PC-9 (cell line): Measurements from ENCODE around the gene SCNN1B. TPM values are rescaled to one million over a fixed set of nuclear protein-coding genes. Genes with fewer than 3 reads are reported as not detected.
A peak's percentile ranks its signal among the peaks of the same experiment; 100 is the strongest.
"Not testable (repeated sequence)": the region's sequence is repeated elsewhere in the genome, so short reads cannot be mapped to it uniquely, and the experiment has no call there.

Experiments
- Bru-seq: library from RNA; stranded (reverse); fragments of 400-500 nt; gene quantifications from one replicate; lab custom pipeline; 2021; lab: Mats Ljungman, UMichigan
- BruChase-seq, 2 experiments: library from RNA; stranded (reverse); fragments of 400-500 nt; gene quantifications; one replicate each; lab custom pipeline; 2021; lab: Mats Ljungman, UMichigan
- BruUV-seq: library from RNA; stranded (reverse); fragments of 400-500 nt; replicated peaks from 2 replicates; lab custom pipeline; 2021; lab: Mats Ljungman, UMichigan
- CTCF ChIA-PET: fragments of 300-600 bp; sonication (Branson Sonifier 250); formaldehyde crosslinking; loops from one replicate; lab custom pipeline; 2022; ENCODE audit warnings: antibody characterized with exemption; lab: Charles Lee
- POLR2A ChIA-PET: fragments of 300-600 bp; sonication (Branson Sonifier 250); formaldehyde crosslinking; loops from one replicate; lab custom pipeline; 2022; ENCODE audit warnings: antibody characterized with exemption; ENCODE audit not compliant: unreplicated experiment; lab: Charles Lee
- DNase-seq, 2 experiments: peaks; one replicate each; pipeline versions ENCODE4 v3.0.0 to v3.0.0-alpha.2; 2015 to 2022; ENCODE audit warnings: mixed read lengths in 1 of 2
- H2AFZ ChIP-seq: fragments of 200-600 bp; sonication (generic); 2 replicates; pipeline ENCODE4 v1.8.1; 2017; ENCODE audit warnings: antibody characterized with exemption
- H3F3A ChIP-seq: fragments of 200-600 bp; sonication (generic); 2 replicates; pipeline ENCODE4 v1.8.1; 2017; ENCODE audit warnings: antibody characterized with exemption, mild to moderate bottlenecking, low read depth; ENCODE audit not compliant: insufficient read depth
- H3K27ac ChIP-seq: fragments of 200-600 bp; sonication (generic); 2 replicates; pipeline ENCODE4 v1.6.1; 2016; ENCODE audit warnings: mixed run types
- H3K27me3 ChIP-seq: fragments of 200-600 bp; sonication (generic); 2 replicates; pipeline ENCODE4 v1.6.1; 2016; ENCODE audit warnings: low read depth, mixed run types; ENCODE audit not compliant: insufficient read depth
- H3K36me3 ChIP-seq: fragments of 200-600 bp; sonication (generic); 2 replicates; pipeline ENCODE4 v1.6.1; 2016; ENCODE audit warnings: low read depth, mixed run types
- H3K4me1 ChIP-seq: fragments of 200-600 bp; sonication (generic); replicated peaks from 2 replicates; pipeline ENCODE4 v1.6.1; 2016; ENCODE audit warnings: mixed run types; ENCODE audit not compliant: insufficient read depth
- H3K4me2 ChIP-seq: fragments of 200-600 bp; sonication (generic); 2 replicates; pipeline ENCODE4 v1.6.1; 2017; ENCODE audit warnings: mixed run types
- H3K4me3 ChIP-seq: fragments of 200-600 bp; sonication (generic); 2 replicates; pipeline ENCODE4 v1.6.1; 2016; ENCODE audit warnings: mixed run types
- H3K79me2 ChIP-seq: fragments of 200-600 bp; sonication (generic); 2 replicates; pipeline ENCODE4 v1.6.1; 2017; ENCODE audit warnings: low read depth, mixed run types
- H3K9me2 ChIP-seq: fragments of 200-600 bp; sonication (generic); 2 replicates; pipeline ENCODE4 v1.8.1; 2017; ENCODE audit warnings: mild to moderate bottlenecking; ENCODE audit not compliant: insufficient read depth
- H3K9me3 ChIP-seq: fragments of 200-600 bp; sonication (generic); 2 replicates; pipeline ENCODE4 v1.8.1; 2016; ENCODE audit warnings: low read depth; ENCODE audit not compliant: insufficient read depth
- H4K20me1 ChIP-seq: fragments of 200-600 bp; sonication (generic); 2 replicates; pipeline ENCODE4 v1.8.1; 2017; ENCODE audit not compliant: insufficient read depth
- CTCF ChIP-seq: fragments of 200-600 bp; sonication (generic); conservative IDR thresholded peaks from 2 replicates; pipeline ENCODE4 v1.6.1; 2017; ENCODE audit warnings: mixed run types, antibody characterized with exemption, mild to moderate bottlenecking, moderate library complexity
- EZH2 ChIP-seq: fragments of 200-600 bp; sonication (generic); IDR thresholded peaks from 2 replicates; pipeline ENCODE4 v1.8.0; 2017; ENCODE audit warnings: antibody characterized with exemption, low read depth
- intact Hi-C: fragments of 100-400 bp; cut with micrococcal nuclease; formaldehyde crosslinking; loops from one replicate; pipeline ENCODE4 v1.10.0; 2022; ENCODE audit not compliant: unreplicated experiment
- long read RNA-seq: library from polyadenylated mRNA; stranded (forward); transcript quantifications from one replicate; pipeline ENCODE4 v2.0.0, GENCODE V29; 2022
- total RNA-seq: library from RNA; stranded (reverse); gene quantifications from 2 replicates; pipeline ENCODE4 v1.2.3, GENCODE V29; 2021

SCNN1B gene
- total RNA-seq: 0.57 and 0.60 TPM in 2 replicates
- Bru-seq, nascent RNA: percentile 21 among the genes with signal in this experiment
- BruChase-seq, experiment 1, labeled RNA remaining after a 2-hour chase: percentile 13 among the genes with signal in this experiment
- BruChase-seq, experiment 2, labeled RNA remaining after a 6-hour chase: percentile 19 among the genes with signal in this experiment
- long read RNA-seq, partial matches to known transcripts: 0 of 1 reads
- long read RNA-seq, other reads (novel, unspliced or antisense): 0 of 1 reads

- Histone ChIP-seq H4K20me1 (no peaks in the 10 kb centered on the region), H3K4me3 (peak within 1 kb of the TSS; percentile 84), H3K27ac (no peak within 1 kb of the TSS), H3K36me3 (no peaks in the 10 kb centered on the region), H3K9me2 (no peaks in the 10 kb centered on the region), H2AFZ (peak within 1 kb of the TSS; percentile 98), H3K4me2 (peak within 1 kb of the TSS; percentile 86), H3K79me2 (no peaks in the 10 kb centered on the region), H3F3A (peaks cover 31% of the 10 kb centered on the region; the same call in 1 of the 2 replicates), H3K9me3 (no peaks in the 10 kb centered on the region), H3K4me1 (peaks cover 26% of the 10 kb centered on the region), H3K27me3 (no peaks in the 10 kb centered on the region)
- TF ChIP-seq CTCF (no peak), EZH2 (no peak)
- intact Hi-C loops: loop anchor here (2.0 kb wide), 1 partner anchor 120 kb away; the partner anchor contains the start of gene SCNN1G
- CTCF ChIA-PET: no interaction called here
- BruUV-seq: no TSS peak
- peak; percentile 42 to 48 for DNase-seq
- POLR2A ChIA-PET: interaction anchor here (0.7 kb wide), 1 partner anchor 14 kb away, joined by 5 read pairs; no protein-coding TSS in a partner anchor
Observed at GRCh38 chr16:23302045-23302956, at the start of gene SCNN1B. SCNN1B (plus strand) TSS chr16:23302302; CDS start chr16:23348600, 46,298 bp downstream.

- DNase-seq: no peak
- ChIA-PET CTCF (no interaction called here), POLR2A (no interaction called here)
- peaks cover 25% of the 10 kb centered on the region; the same call in 1 of the 2 replicates for H3F3A ChIP-seq
- H2AFZ ChIP-seq: no peak overlapping the region
- H3K9me2 ChIP-seq: no peaks in the 10 kb centered on the region
- H3K36me3 ChIP-seq: no peaks in the 10 kb centered on the region
- H3K4me1 ChIP-seq: peaks cover 48% of the 10 kb centered on the region
- no peaks in the 10 kb centered on the region for H4K20me1 ChIP-seq
- H3K27ac ChIP-seq: no peak overlapping the region
- H3K27me3 ChIP-seq: no peaks in the 10 kb centered on the region
- no peak overlapping the region for H3K4me3 ChIP-seq
- H3K4me2 ChIP-seq: no peak overlapping the region
- H3K9me3 ChIP-seq: no peaks in the 10 kb centered on the region
- TF ChIP-seq EZH2: no peak
- TF ChIP-seq CTCF: no peak
- intact Hi-C loops: loop anchor here (10.0 kb wide), 1 partner anchor 82 kb away; no protein-coding TSS in a partner anchor
- no TSS peak for BruUV-seq
- H3K79me2 ChIP-seq: no peaks in the 10 kb centered on the region
Observed at GRCh38 chr16:23252310-23252709, 49.8 kb upstream of the SCNN1B start.

- H3K9me2 ChIP-seq, DNase-seq, H3K9me3 ChIP-seq, BruUV-seq, H4K20me1 ChIP-seq, POLR2A ChIA-PET, H3K4me3 ChIP-seq, H3K79me2 ChIP-seq, H3K36me3 ChIP-seq, H3K27me3 ChIP-seq, H3K4me2 ChIP-seq, H2AFZ ChIP-seq: not testable (repeated sequence)
- peaks cover 52% of the 10 kb centered on the region for H3K4me1 ChIP-seq
- CTCF ChIA-PET: interaction anchor here (1.4 kb wide), 1 partner anchor 182 kb away, joined by 4 read pairs; no protein-coding TSS in a partner anchor
- H3K27ac ChIP-seq: peak overlapping the region; percentile 53; the same call in 1 of the 2 replicates
- intact Hi-C loops: loop anchor here (1.0 to 10.0 kb wide), 3 partner anchors 25 to 81 kb away; partner anchors contain the start of gene SCNN1G
- H3F3A ChIP-seq: peaks cover 31% of the 10 kb centered on the region
Observed at GRCh38 chr16:23253650-23254049, 48.5 kb upstream of the SCNN1B start.
